OCI-LY7 (cell line): Measurements from ENCODE around the gene COL18A1. TPM values are rescaled to one million over a fixed set of nuclear protein-coding genes. Genes with fewer than 3 reads are reported as not detected.

Source experiments
- BruUV-seq: library from RNA; stranded (reverse); fragments of 400-500 nt; replicated peaks from 2 replicates; lab custom pipeline; 2021; lab: Mats Ljungman, UMichigan
- CTCF ChIA-PET: fragments of 300-600 bp; sonication (Branson Sonifier 250); formaldehyde crosslinking; loops from one replicate; lab custom pipeline; 2022; ENCODE audit warnings: antibody characterized with exemption; ENCODE audit not compliant: unreplicated experiment; lab: Charles Lee
- POLR2A ChIA-PET: fragments of 300-600 bp; sonication (Branson Sonifier 250); formaldehyde crosslinking; loops from one replicate; lab custom pipeline; 2022; ENCODE audit warnings: antibody characterized with exemption; lab: Charles Lee
- DNase-seq: peaks from one replicate; pipeline ENCODE4 v3.0.0-alpha.2; 2015; ENCODE audit warnings: low spot score
- H2AFZ ChIP-seq: fragments of 200-600 bp; sonication (generic), shearing (Covaris generic); 2 replicates; pipeline ENCODE4 v1.6.1; 2014; ENCODE audit warnings: mild to moderate bottlenecking, antibody characterized with exemption, low read length, moderate library complexity
- H3K27ac ChIP-seq: fragments of 200-600 bp; sonication (generic); 2 replicates; pipeline ENCODE4 v1.5.1; 2014; ENCODE audit warnings: mixed run types, low read depth, mild to moderate bottlenecking, moderate library complexity, low read length, inconsistent platforms; ENCODE audit not compliant: poor library complexity, severe bottlenecking
- H3K36me3 ChIP-seq: fragments of 200-600 bp; sonication (generic); 2 replicates; pipeline ENCODE4 v1.6.1; 2014; ENCODE audit warnings: mild to moderate bottlenecking, antibody characterized with exemption, low read length, moderate library complexity, mixed read lengths; ENCODE audit not compliant: insufficient read depth
- H3K4me1 ChIP-seq: fragments of 200-600 bp; sonication (generic); 2 replicates; pipeline ENCODE4 v1.5.1; 2014; ENCODE audit warnings: mild to moderate bottlenecking, low read length; ENCODE audit not compliant: insufficient read depth, poor library complexity, severe bottlenecking
- H3K4me2 ChIP-seq: fragments of 200-600 bp; sonication (generic); 2 replicates; pipeline ENCODE4 v1.6.1; 2014; ENCODE audit warnings: mild to moderate bottlenecking, low read length
- H3K4me3 ChIP-seq: fragments of 200-600 bp; sonication (generic); 2 replicates; pipeline ENCODE4 v1.5.1; 2014; ENCODE audit warnings: mild to moderate bottlenecking, low read depth, low read length; ENCODE audit not compliant: poor library complexity, severe bottlenecking
- H3K79me2 ChIP-seq: fragments of 200-600 bp; sonication (generic); 2 replicates; pipeline ENCODE4 v1.6.1; 2016; ENCODE audit warnings: low read depth, mild to moderate bottlenecking, low read length, moderate library complexity, mixed read lengths; ENCODE audit not compliant: insufficient read depth
- H3K9me2 ChIP-seq: fragments of 200-600 bp; sonication (generic); 2 replicates; pipeline ENCODE4 v1.6.1; 2016; ENCODE audit warnings: mild to moderate bottlenecking, low read length, mixed read lengths; ENCODE audit not compliant: insufficient read depth
- H3K9me3 ChIP-seq: fragments of 200-600 bp; sonication (generic); 2 replicates; pipeline ENCODE4 v1.6.1; 2014; ENCODE audit warnings: mild to moderate bottlenecking, mixed run types, low read length, mixed read lengths
- H4K20me1 ChIP-seq: fragments of 200-600 bp; sonication (generic); 2 replicates; pipeline ENCODE4 v1.6.1; 2014; ENCODE audit warnings: mild to moderate bottlenecking, antibody characterized with exemption, low read length, moderate library complexity, mixed read lengths; ENCODE audit not compliant: insufficient read depth
- EZH2phosphoT487 ChIP-seq: fragments of 200-600 bp; sonication (generic); IDR thresholded peaks from 2 replicates; pipeline ENCODE4 v1.6.1; 2018; ENCODE audit warnings: low read depth, borderline replicate concordance, mild to moderate bottlenecking, mixed run types, antibody characterized with exemption, low read length, moderate library complexity, mixed read lengths
- intact Hi-C: fragments of 100-400 bp; cut with micrococcal nuclease; formaldehyde crosslinking; loops from one replicate; pipeline ENCODE4 v1.10.0; 2022; ENCODE audit not compliant: unreplicated experiment
- total RNA-seq, 2 experiments: library from RNA; depleted of rRNA in 1 of 2; stranded (reverse); fragments of >200 nt in 1 of 2; shearing (Covaris generic) in 1 of 2; gene quantifications; 2 replicates each; pipeline ENCODE4 v1.2.3, GENCODE V29; 2014 to 2022
- TF ChIP-seq, protein P1 (sequence below): fragments of 200-600 bp; sonication (generic); conservative IDR thresholded peaks from 2 replicates; pipeline ENCODE4 v1.5.1; 2014; ENCODE audit warnings: mild to moderate bottlenecking, antibody characterized with exemption, low read length, moderate library complexity, mixed read lengths

Gene COL18A1
- total RNA-seq, 2 experiments from 2014 or later: 0.23 to 7.4 TPM

GRCh38 chr21:45515241-45516061 is 110.5 kb downstream of the COL18A1 start:
- no TSS peak for BruUV-seq
- intact Hi-C loops: no loop called here
- Histone ChIP-seq H3K9me3 (peaks cover 27% of the 10 kb centered on the region; the same call in 1 of the 2 replicates), H2AFZ (no peak overlapping the region), H3K4me3 (no peak overlapping the region), H3K27ac (no peak overlapping the region), H3K79me2 (no peaks in the 10 kb centered on the region), H3K4me2 (no peak overlapping the region), H4K20me1 (no peaks in the 10 kb centered on the region), H3K9me2 (no peaks in the 10 kb centered on the region), H3K4me1 (no peaks in the 10 kb centered on the region), H3K36me3 (peaks cover 26% of the 10 kb centered on the region)
- TF ChIP-seq, protein P1, sequence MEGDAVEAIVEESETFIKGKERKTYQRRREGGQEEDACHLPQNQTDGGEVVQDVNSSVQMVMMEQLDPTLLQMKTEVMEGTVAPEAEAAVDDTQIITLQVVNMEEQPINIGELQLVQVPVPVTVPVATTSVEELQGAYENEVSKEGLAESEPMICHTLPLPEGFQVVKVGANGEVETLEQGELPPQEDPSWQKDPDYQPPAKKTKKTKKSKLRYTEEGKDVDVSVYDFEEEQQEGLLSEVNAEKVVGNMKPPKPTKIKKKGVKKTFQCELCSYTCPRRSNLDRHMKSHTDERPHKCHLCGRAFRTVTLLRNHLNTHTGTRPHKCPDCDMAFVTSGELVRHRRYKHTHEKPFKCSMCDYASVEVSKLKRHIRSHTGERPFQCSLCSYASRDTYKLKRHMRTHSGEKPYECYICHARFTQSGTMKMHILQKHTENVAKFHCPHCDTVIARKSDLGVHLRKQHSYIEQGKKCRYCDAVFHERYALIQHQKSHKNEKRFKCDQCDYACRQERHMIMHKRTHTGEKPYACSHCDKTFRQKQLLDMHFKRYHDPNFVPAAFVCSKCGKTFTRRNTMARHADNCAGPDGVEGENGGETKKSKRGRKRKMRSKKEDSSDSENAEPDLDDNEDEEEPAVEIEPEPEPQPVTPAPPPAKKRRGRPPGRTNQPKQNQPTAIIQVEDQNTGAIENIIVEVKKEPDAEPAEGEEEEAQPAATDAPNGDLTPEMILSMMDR: no peak
- TF ChIP-seq EZH2phosphoT487: no peak
- ChIA-PET CTCF (no interaction called here), POLR2A (no interaction called here)
- no peak for DNase-seq

DNA sequence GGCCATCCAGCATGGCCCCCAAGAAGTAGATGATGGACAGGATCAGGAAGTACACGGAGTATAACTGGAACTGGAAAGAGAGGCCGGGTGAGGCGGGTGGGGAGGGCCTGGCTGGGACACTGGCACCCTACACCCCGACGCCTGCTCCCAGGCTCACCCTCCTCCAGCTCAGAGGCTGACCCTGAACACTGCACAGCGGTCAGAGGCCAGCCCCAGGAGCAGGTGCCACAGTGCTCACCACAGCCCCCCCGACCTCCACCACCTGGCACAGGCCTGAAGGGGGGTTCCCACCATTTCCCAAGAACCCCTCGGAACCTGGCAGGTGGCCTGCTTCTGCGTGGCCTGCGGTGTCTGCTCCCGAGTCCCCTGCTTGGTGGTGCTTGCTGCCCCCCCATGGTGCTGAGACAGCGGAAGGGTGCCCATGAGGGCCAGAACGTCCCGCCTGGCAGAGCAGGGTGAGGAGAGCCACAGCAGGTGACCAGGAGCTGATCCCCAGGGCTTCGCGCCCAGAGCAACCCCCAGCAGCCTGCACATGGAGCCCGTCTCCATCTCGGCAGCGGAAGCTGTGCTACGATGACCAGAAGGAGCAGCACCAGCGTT is 111.2 kb downstream of the COL18A1 start:
- DNase-seq: no peak
- ChIA-PET CTCF (no interaction called here), POLR2A (no interaction called here)
- TF ChIP-seq, protein P1: no peak
- no peak for TF ChIP-seq EZH2phosphoT487
- Histone ChIP-seq H3K4me2 (no peak overlapping the region), H3K27ac (no peak overlapping the region), H3K79me2 (no peaks in the 10 kb centered on the region), H3K4me1 (no peaks in the 10 kb centered on the region), H3K4me3 (no peak overlapping the region), H4K20me1 (no peaks in the 10 kb centered on the region), H3K9me3 (peaks cover 32% of the 10 kb centered on the region; the same call in 1 of the 2 replicates), H3K36me3 (peaks cover 33% of the 10 kb centered on the region), H3K9me2 (no peaks in the 10 kb centered on the region), H2AFZ (no peak overlapping the region)
- intact Hi-C loops: no loop called here
- BruUV-seq: no TSS peak

- peaks cover 38% of the 10 kb centered on the region for H3K36me3 ChIP-seq
- no peaks in the 10 kb centered on the region for H3K79me2 ChIP-seq
- H3K4me2 ChIP-seq: no peak overlapping the region
- H3K9me3 ChIP-seq: peaks cover 36% of the 10 kb centered on the region; the same call in 1 of the 2 replicates
- intact Hi-C loops: no loop called here
- H3K9me2 ChIP-seq: no peaks in the 10 kb centered on the region
- H3K4me3 ChIP-seq: no peak overlapping the region
- no peaks in the 10 kb centered on the region for H3K4me1 ChIP-seq
- ChIA-PET POLR2A (no interaction called here), CTCF (no interaction called here)
- H2AFZ ChIP-seq: no peak overlapping the region
- H4K20me1 ChIP-seq: no peaks in the 10 kb centered on the region
- no TSS peak for BruUV-seq
- H3K27ac ChIP-seq: no peak overlapping the region
- no peak for DNase-seq
- no peak for TF ChIP-seq EZH2phosphoT487
- TF ChIP-seq, protein P1: no peak
Measured at GRCh38 chr21:45516671-45517151, 111.7 kb downstream of the COL18A1 start.
